Tibial nerve (tissue), 4 donors: ENCODE results near the gene SMO.

Source experiments
- CTCF ChIP-seq, 5 experiments: fragments of 200-600 bp in 3 of 5; fragments of 450-650 bp in 2 of 5; sonication (generic) in 3 of 5; IDR thresholded peaks; one replicate each; pipeline ENCODE4 v1.5.1; 2016 to 2019; ENCODE audit warnings: antibody characterized with exemption in 5 of 5, mild to moderate bottlenecking in 3 of 5, moderate library complexity in 2 of 5
- EP300 ChIP-seq, 2 donors: sonication (generic); formaldehyde crosslinking; IDR thresholded peaks; one replicate each; pipeline ENCODE4 v1.6.1; 2017; ENCODE audit warnings: antibody characterized with exemption in 2 of 2, mild to moderate bottlenecking in 1 of 2
- POLR2A ChIP-seq, 2 donors: fragments of 450-650 bp; IDR thresholded peaks; one replicate each; pipeline ENCODE4 v1.6.1; 2017; ENCODE audit warnings: antibody characterized with exemption in 2 of 2, mild to moderate bottlenecking in 2 of 2, moderate library complexity in 2 of 2

- no peak for TF ChIP-seq CTCF (IDR thresholded peaks at IDR 0.05)
- no peak for TF ChIP-seq EP300 (IDR thresholded peaks at IDR 0.05)
- TF ChIP-seq POLR2A (IDR thresholded peaks at IDR 0.05): no peak
These were observed 25.4 kb downstream of the SMO start for GRCh38 chr7:129213828-129214227.
